IMR-90 (cell line): ENCODE data around the gene RET. TPM values are rescaled to one million over a fixed set of nuclear protein-coding genes. Genes with fewer than 3 reads are reported as not detected.

Source experiments
- ATAC-seq: fragments of 200-7000 bp; cut with Tn5 transposase; 2 replicates; pipeline ENCODE4 v1.9.1; 2020; ENCODE audit warnings: low read depth, mild to moderate bottlenecking, moderate library complexity
- BruUV-seq: library from RNA; stranded (reverse); fragments of 400-500 nt; replicated peaks from 2 replicates; lab custom pipeline; 2021; lab: Mats Ljungman, UMichigan
- CTCF ChIA-PET: fragments of 300-600 bp; formaldehyde crosslinking; extraction: SDS; loops from one replicate; lab custom pipeline; 2021; ENCODE audit warnings: antibody characterized with exemption; lab: Yijun Ruan, JAX
- POLR2A ChIA-PET: fragments of 300-600 bp; sonication (Branson Sonifier 250); formaldehyde crosslinking; loops from one replicate; lab custom pipeline; 2022; ENCODE audit warnings: antibody characterized with exemption; ENCODE audit not compliant: unreplicated experiment; lab: Charles Lee
- DNase-seq: peaks from one replicate; pipeline ENCODE4 v3.0.0; 2013
- H2AFZ ChIP-seq: replicated peaks from 2 replicates; pipeline ENCODE3; 2013; ENCODE audit warnings: low read length, mild to moderate bottlenecking; ENCODE audit not compliant: poor library complexity
- H2AK5ac ChIP-seq: 2 replicates; pipeline ENCODE4 v1.6.1; 2013; ENCODE audit warnings: low read depth, low read length, inconsistent platforms
- H2AK9ac ChIP-seq: replicated peaks from 2 replicates; pipeline ENCODE3; 2013; ENCODE audit warnings: mild to moderate bottlenecking, low read depth, low read length, moderate library complexity; ENCODE audit not compliant: poor library complexity
- H2BK120ac ChIP-seq: 2 replicates; pipeline ENCODE4 v1.6.1; 2013; ENCODE audit warnings: low read depth, low read length, inconsistent platforms
- H2BK15ac ChIP-seq: 3 replicates; pipeline ENCODE4 v1.6.1; 2013; ENCODE audit warnings: low read depth, low read length, inconsistent platforms
- H2BK20ac ChIP-seq: 2 replicates; pipeline ENCODE4 v1.6.1; 2013; ENCODE audit warnings: low read depth, mild to moderate bottlenecking, inconsistent platforms, low read length, moderate library complexity
- H2BK5ac ChIP-seq: 2 replicates; pipeline ENCODE4 v1.6.1; 2013; ENCODE audit warnings: mild to moderate bottlenecking, low read depth, low read length, inconsistent platforms; ENCODE audit not compliant: poor library complexity, severe bottlenecking
- H3K14ac ChIP-seq: replicated peaks from 2 replicates; pipeline ENCODE4 v1.6.1; 2013; ENCODE audit warnings: low read depth, low read length, inconsistent platforms
- H3K18ac ChIP-seq: 2 replicates; pipeline ENCODE4 v1.6.1; 2013; ENCODE audit warnings: low read depth, low read length, control low read depth
- H3K23ac ChIP-seq: 2 replicates; pipeline ENCODE4 v1.6.1; 2013; ENCODE audit warnings: low read depth, low read length, inconsistent platforms
- H3K27ac ChIP-seq: 2 replicates; pipeline ENCODE4 v1.5.1; 2013; ENCODE audit warnings: mild to moderate bottlenecking, control low read depth, low read length; ENCODE audit not compliant: insufficient read depth
- H3K27me3 ChIP-seq: 2 replicates; pipeline ENCODE4 v1.6.1; 2013; ENCODE audit warnings: low read length; ENCODE audit not compliant: control insufficient read depth, insufficient read depth
- H3K36me3 ChIP-seq: 2 replicates; pipeline ENCODE4 v1.6.1; 2013; ENCODE audit warnings: low read length, mixed read lengths; ENCODE audit not compliant: control insufficient read depth, insufficient read depth
- H3K4ac ChIP-seq: 2 replicates; pipeline ENCODE4 v1.6.1; 2013; ENCODE audit warnings: low read depth, low read length, inconsistent platforms
- H3K4me1 ChIP-seq: 2 replicates; pipeline ENCODE4 v1.6.1; 2013; ENCODE audit warnings: low read length, mixed read lengths; ENCODE audit not compliant: control insufficient read depth, insufficient read depth
- H3K4me2 ChIP-seq: 2 replicates; pipeline ENCODE4 v1.6.1; 2013; ENCODE audit warnings: low read depth, mild to moderate bottlenecking, control low read depth, low read length, moderate library complexity
- H3K4me3 ChIP-seq: 2 replicates; pipeline ENCODE4 v1.5.1; 2013; ENCODE audit warnings: low read depth, mild to moderate bottlenecking, control low read depth, low read length, moderate library complexity; ENCODE audit not compliant: insufficient read depth
- H3K56ac ChIP-seq: 2 replicates; pipeline ENCODE4 v1.6.1; 2013; ENCODE audit warnings: low read length, inconsistent platforms; ENCODE audit not compliant: insufficient read depth; ENCODE audit errors: extremely low read depth
- H3K79me1 ChIP-seq, 2 experiments: 2 replicates each; pipeline ENCODE4 v1.6.1; 2013; ENCODE audit warnings: low read length in 2 of 2, inconsistent platforms in 1 of 2, low read depth in 1 of 2
- H3K9ac ChIP-seq: 2 replicates; pipeline ENCODE4 v1.6.1; 2013; ENCODE audit warnings: low read depth, low read length, control low read depth
- H3K9me1 ChIP-seq: 2 replicates; pipeline ENCODE4 v1.6.1; 2013; ENCODE audit warnings: low read length, inconsistent platforms; ENCODE audit not compliant: insufficient read depth
- H3K9me3 ChIP-seq: 2 replicates; pipeline ENCODE4 v1.6.1; 2013; ENCODE audit warnings: low read length; ENCODE audit not compliant: control insufficient read depth, insufficient read depth
- H4K20me1 ChIP-seq: 2 replicates; pipeline ENCODE4 v1.6.1; 2013; ENCODE audit warnings: low read length, inconsistent platforms; ENCODE audit not compliant: insufficient read depth
- H4K5ac ChIP-seq: 2 replicates; pipeline ENCODE4 v1.6.1; 2013; ENCODE audit warnings: mild to moderate bottlenecking, low read depth, low read length, control low read depth
- H4K8ac ChIP-seq, 2 experiments: 2 replicates each; pipeline ENCODE4 v1.6.1; 2013; ENCODE audit warnings: low read depth in 2 of 2, low read length in 2 of 2, control low read depth in 1 of 2, inconsistent platforms in 1 of 2
- H4K91ac ChIP-seq: 2 replicates; pipeline ENCODE4 v1.6.1; 2013; ENCODE audit warnings: low read depth, low read length, inconsistent platforms; ENCODE audit not compliant: insufficient read depth
- CEBPB ChIP-seq: IDR thresholded peaks from 2 replicates; pipeline ENCODE4 v1.6.1; 2012; ENCODE audit warnings: low read depth, low read length, improper control_type of control experiment
- FOS ChIP-seq: fragments of 150-350 bp; IDR thresholded peaks from 2 replicates; pipeline ENCODE4 v1.6.1; 2016; ENCODE audit warnings: low read depth, low read length
- MAFK ChIP-seq: IDR thresholded peaks from 2 replicates; pipeline ENCODE4 v1.6.1; 2012; ENCODE audit warnings: low read depth, low read length, improper control_type of control experiment
- MAZ ChIP-seq: IDR thresholded peaks from 2 replicates; pipeline ENCODE4 v1.6.1; 2012; ENCODE audit warnings: low read depth, mild to moderate bottlenecking, low read length, improper control_type of control experiment, moderate library complexity, borderline replicate concordance
- MXI1 ChIP-seq: IDR thresholded peaks from 2 replicates; pipeline ENCODE4 v1.6.1; 2012; ENCODE audit warnings: low read depth, mild to moderate bottlenecking, low read length, moderate library complexity, borderline replicate concordance
- POLR2A ChIP-seq: IDR thresholded peaks from 2 replicates; pipeline ENCODE4 v1.6.1; 2012; ENCODE audit warnings: mild to moderate bottlenecking, low read depth, low read length
- RAD21 ChIP-seq: IDR thresholded peaks from 2 replicates; pipeline ENCODE4 v1.6.1; 2012; ENCODE audit warnings: low read length, improper control_type of control experiment
- SMC3 ChIP-seq: fragments of 150-350 bp; IDR thresholded peaks from 2 replicates; pipeline ENCODE4 v1.6.1; 2016; ENCODE audit warnings: low read depth, mild to moderate bottlenecking, antibody characterized with exemption, low read length, moderate library complexity
- WGBS, 2 experiments: methylation state at CpG; one replicate each; pipeline versions ENCODE4 v1.1.5 to v1.1.7; 2013; ENCODE audit warnings: missing lambda C conversion rate in 2 of 2; ENCODE audit not compliant: insufficient read length in 1 of 2; ENCODE audit errors: extremely low coverage in 2 of 2; 5-methylcytosine and 5-hydroxymethylcytosine counted together
- dilution Hi-C: fragments of 300-500 bp; cut with HindIII; formaldehyde crosslinking; loops from one replicate; pipeline ENCODE4 v1.14.3; 2018; ENCODE audit warnings: low sequenced_read_pairs; ENCODE audit not compliant: unreplicated experiment
- in situ Hi-C: fragments of 300-500 bp; cut with MboI; formaldehyde crosslinking; loops from 3 replicates; pipeline ENCODE4 v1.14.3; 2019; ENCODE audit warnings: low sequenced_read_pairs, inconsistent platforms, mixed read lengths
- intact Hi-C: fragments of 100-400 bp; cut with micrococcal nuclease; formaldehyde crosslinking; loops from 2 replicates; pipeline ENCODE4 v1.10.0; 2022
- polyA plus RNA-seq, 3 experiments: library from polyadenylated mRNA; depleted of rRNA; stranded (reverse); fragments of >200 nt; gene quantifications; 2 replicates each; pipeline ENCODE4 v1.2.3, GENCODE V29; 2012; ENCODE audit warnings: low replicate concordance in 1 of 3
- total RNA-seq: library from RNA; depleted of rRNA; stranded (reverse); fragments of >200 nt; gene quantifications from 2 replicates; pipeline ENCODE4 v1.2.3, GENCODE V29; 2012
- TF ChIP-seq, protein P1 (sequence below): fragments of 150-350 bp; IDR thresholded peaks from 2 replicates; pipeline ENCODE4 v1.6.1; 2016; ENCODE audit warnings: low read depth, mild to moderate bottlenecking, low read length, moderate library complexity, borderline replicate concordance
- TF ChIP-seq, protein P2 (sequence below): conservative IDR thresholded peaks from 2 replicates; pipeline ENCODE4 v1.5.1; 2012; ENCODE audit warnings: mild to moderate bottlenecking, low read depth, low read length, improper control_type of control experiment
- TF ChIP-seq, protein P3 (sequence below): fragments of 150-350 bp; IDR thresholded peaks from 2 replicates; pipeline ENCODE4 v1.6.1; 2017; ENCODE audit warnings: mild to moderate bottlenecking, antibody characterized with exemption, low read length, low read depth

The RET gene
- total and polyA plus RNA-seq, 2 of the 4 experiments (the other 2 are of a cell fraction), result 0.10 to 0.18 TPM

DNA sequence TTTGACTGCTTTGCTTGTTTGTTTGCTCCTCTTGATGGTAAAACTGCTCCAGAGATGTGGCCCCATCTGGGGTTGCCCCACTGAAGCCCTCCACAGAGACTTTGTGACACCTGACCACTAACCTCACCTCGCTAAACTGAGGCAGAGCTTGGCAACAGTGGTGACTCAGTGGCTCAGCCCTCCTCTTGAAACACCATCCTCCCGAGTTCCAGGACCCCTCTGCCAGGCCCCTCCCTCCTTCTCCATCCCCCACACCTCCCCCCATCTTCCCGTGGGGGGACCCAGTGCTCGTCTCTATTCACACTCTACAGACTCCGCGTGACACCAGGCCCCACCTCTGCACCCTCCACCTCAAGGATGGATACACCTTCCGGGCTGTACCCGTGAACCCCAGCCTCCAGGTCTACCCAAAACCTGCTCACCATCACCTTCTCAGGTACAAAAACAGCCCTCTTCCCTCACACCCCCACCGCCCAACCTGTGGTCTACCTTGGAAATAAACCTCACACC lies 19.0 kb upstream of the RET start:
- no peak overlapping the region for H3K14ac ChIP-seq
- no peak overlapping the region for H2AFZ ChIP-seq
- H3K4me2 ChIP-seq, result no peak overlapping the region
- no peak overlapping the region for H2BK5ac ChIP-seq
- ChIA-PET CTCF (no interaction called here), POLR2A (no interaction called here)
- no peak overlapping the region for H3K27ac ChIP-seq
- no peak overlapping the region for H4K5ac ChIP-seq
- ATAC-seq, result no peak
- no peak overlapping the region for H2BK20ac ChIP-seq
- no peaks in the 10 kb centered on the region for H3K9me1 ChIP-seq
- no peak overlapping the region for H4K8ac ChIP-seq
- no peak overlapping the region for H3K9ac ChIP-seq
- no peaks in the 10 kb centered on the region for H4K20me1 ChIP-seq
- no TSS peak for BruUV-seq
- H3K4me1 ChIP-seq, result no peaks in the 10 kb centered on the region
- no peaks in the 10 kb centered on the region for H3K36me3 ChIP-seq
- H3K56ac ChIP-seq, result no peak overlapping the region
- no peak overlapping the region for H2BK15ac ChIP-seq
- peaks cover 12% of the 10 kb centered on the region for H3K27me3 ChIP-seq
- H2AK5ac ChIP-seq, result no peak overlapping the region
- intact Hi-C loops (no loop called here), dilution Hi-C loops (no loop called here), in situ Hi-C loops (loop anchor here (25.0 kb wide), 1 partner anchor 171 kb away; no protein-coding TSS in a partner anchor)
- no peak overlapping the region for H3K18ac ChIP-seq
- no peak overlapping the region for H3K4me3 ChIP-seq
- H2AK9ac ChIP-seq, result no peak overlapping the region
- no peak overlapping the region for H4K91ac ChIP-seq
- no peak overlapping the region for H2BK120ac ChIP-seq
- TF ChIP-seq MAZ (no peak), POLR2A (no peak), CEBPB (no peak), RAD21 (no peak), MXI1 (no peak), SMC3 (no peak), FOS (no peak), MAFK (no peak)
- TF ChIP-seq, protein P1, sequence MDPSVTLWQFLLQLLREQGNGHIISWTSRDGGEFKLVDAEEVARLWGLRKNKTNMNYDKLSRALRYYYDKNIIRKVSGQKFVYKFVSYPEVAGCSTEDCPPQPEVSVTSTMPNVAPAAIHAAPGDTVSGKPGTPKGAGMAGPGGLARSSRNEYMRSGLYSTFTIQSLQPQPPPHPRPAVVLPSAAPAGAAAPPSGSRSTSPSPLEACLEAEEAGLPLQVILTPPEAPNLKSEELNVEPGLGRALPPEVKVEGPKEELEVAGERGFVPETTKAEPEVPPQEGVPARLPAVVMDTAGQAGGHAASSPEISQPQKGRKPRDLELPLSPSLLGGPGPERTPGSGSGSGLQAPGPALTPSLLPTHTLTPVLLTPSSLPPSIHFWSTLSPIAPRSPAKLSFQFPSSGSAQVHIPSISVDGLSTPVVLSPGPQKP, result no peak
- TF ChIP-seq, protein P2, sequence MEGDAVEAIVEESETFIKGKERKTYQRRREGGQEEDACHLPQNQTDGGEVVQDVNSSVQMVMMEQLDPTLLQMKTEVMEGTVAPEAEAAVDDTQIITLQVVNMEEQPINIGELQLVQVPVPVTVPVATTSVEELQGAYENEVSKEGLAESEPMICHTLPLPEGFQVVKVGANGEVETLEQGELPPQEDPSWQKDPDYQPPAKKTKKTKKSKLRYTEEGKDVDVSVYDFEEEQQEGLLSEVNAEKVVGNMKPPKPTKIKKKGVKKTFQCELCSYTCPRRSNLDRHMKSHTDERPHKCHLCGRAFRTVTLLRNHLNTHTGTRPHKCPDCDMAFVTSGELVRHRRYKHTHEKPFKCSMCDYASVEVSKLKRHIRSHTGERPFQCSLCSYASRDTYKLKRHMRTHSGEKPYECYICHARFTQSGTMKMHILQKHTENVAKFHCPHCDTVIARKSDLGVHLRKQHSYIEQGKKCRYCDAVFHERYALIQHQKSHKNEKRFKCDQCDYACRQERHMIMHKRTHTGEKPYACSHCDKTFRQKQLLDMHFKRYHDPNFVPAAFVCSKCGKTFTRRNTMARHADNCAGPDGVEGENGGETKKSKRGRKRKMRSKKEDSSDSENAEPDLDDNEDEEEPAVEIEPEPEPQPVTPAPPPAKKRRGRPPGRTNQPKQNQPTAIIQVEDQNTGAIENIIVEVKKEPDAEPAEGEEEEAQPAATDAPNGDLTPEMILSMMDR, result no peak
- TF ChIP-seq, protein P3, sequence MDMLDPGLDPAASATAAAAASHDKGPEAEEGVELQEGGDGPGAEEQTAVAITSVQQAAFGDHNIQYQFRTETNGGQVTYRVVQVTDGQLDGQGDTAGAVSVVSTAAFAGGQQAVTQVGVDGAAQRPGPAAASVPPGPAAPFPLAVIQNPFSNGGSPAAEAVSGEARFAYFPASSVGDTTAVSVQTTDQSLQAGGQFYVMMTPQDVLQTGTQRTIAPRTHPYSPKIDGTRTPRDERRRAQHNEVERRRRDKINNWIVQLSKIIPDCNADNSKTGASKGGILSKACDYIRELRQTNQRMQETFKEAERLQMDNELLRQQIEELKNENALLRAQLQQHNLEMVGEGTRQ, result no peak
- WGBS, 2 experiments, result 50% methylated on average over 2 of the region's 9 CpGs; no CpG with 5 or more reads in 1 of the 2 experiments
- no peak overlapping the region for H3K23ac ChIP-seq
- DNase-seq, result no peak
- no peak overlapping the region for H3K4ac ChIP-seq
- no peaks in the 10 kb centered on the region for H3K9me3 ChIP-seq
- no peaks in the 10 kb centered on the region for H3K79me1 ChIP-seq
